Tracheal epithelial cell (primary cell): ENCODE data around the gene NAT16. TPM values are rescaled to one million over a fixed set of nuclear protein-coding genes. Genes with fewer than 3 reads are reported as not detected.

Source experiments
- total RNA-seq: library from RNA; depleted of rRNA; stranded (reverse); fragments of >200 nt; gene quantifications from 2 replicates; pipeline ENCODE4 v1.2.1, GENCODE V29; 2014

Gene NAT16
- total RNA-seq: not detected in 2 replicates

GRCh38 chr7:101180130-101180755, at the start of gene NAT16:
NAT16 (minus strand) TSS chr7:101180293; CDS start chr7:101174807, 5,486 bp downstream.

GRCh38 chr7:101217388-101218235, 37.5 kb upstream of the NAT16 start, which contains the start of the genes PLOD3 and ZNHIT1:
PLOD3 (minus strand) TSS chr7:101217581; CDS start chr7:101217274, 307 bp downstream.
ZNHIT1 (plus strand) TSS chr7:101218165; CDS start chr7:101218196, 31 bp downstream.

GRCh38 chr7:101200862-101201599, 20.9 kb upstream of the NAT16 start, which contains the start of gene MOGAT3:
MOGAT3 (minus strand) TSS chr7:101201036; CDS start chr7:101200854, 182 bp downstream.

GRCh38 chr7:101165075-101165957, 14.8 kb downstream of the NAT16 start, which contains the start of gene VGF:
VGF (minus strand) TSS chr7:101165569; CDS start chr7:101164843, 726 bp downstream.

GRCh38 chr7:101153969-101154692, 26.0 kb downstream of the NAT16 start, which contains the start of gene AP1S1:
AP1S1 (plus strand) TSS chr7:101154476; CDS start chr7:101154515, 39 bp downstream.

GRCh38 chr7:101126651-101127459, 53.2 kb downstream of the NAT16 start, which contains the start of gene SERPINE1:
SERPINE1 (plus strand) TSS chr7:101127104; CDS start chr7:101128394, 1,290 bp downstream.

Other genes with a start within 250 kb of the NAT16 start
- not detected in 2 replicates for gene MUC3A, start 230.8 kb downstream of the NAT16 start, total RNA-seq
- gene MUC12, start 210.7 kb downstream of the NAT16 start, total RNA-seq: not detected in 2 replicates
- not detected in 2 replicates for gene MUC17, start 160.2 kb downstream of the NAT16 start, total RNA-seq
- 8.2 and 9.6 TPM in 2 replicates for gene TRIM56, start 94.8 kb downstream of the NAT16 start, total RNA-seq
- gene SERPINE1, start 53.2 kb downstream of the NAT16 start, total RNA-seq: 126 and 446 TPM in 2 replicates
- 116 and 212 TPM in 2 replicates for gene AP1S1, start 25.8 kb downstream of the NAT16 start, total RNA-seq
- gene VGF, start 14.7 kb downstream of the NAT16 start, total RNA-seq: 0.24 TPM in 1 of 2 replicates, not detected in the other
- not detected in 2 replicates for gene MOGAT3, start 20.7 kb upstream of the NAT16 start, total RNA-seq
- 24.7 and 37.4 TPM in 2 replicates for gene PLOD3, start 37.3 kb upstream of the NAT16 start, total RNA-seq
- 91.8 and 104 TPM in 2 replicates for gene ZNHIT1, start 37.9 kb upstream of the NAT16 start, total RNA-seq
- gene CLDN15, start 57.5 kb upstream of the NAT16 start, total RNA-seq: 1.4 and 1.7 TPM in 2 replicates
- 174 and 207 TPM in 2 replicates for gene FIS1, start 64.8 kb upstream of the NAT16 start, total RNA-seq
- 9.6 and 10.2 TPM in 2 replicates for gene IFT22, start 141.5 kb upstream of the NAT16 start, total RNA-seq
- not detected in 2 replicates for gene COL26A1, start 182.6 kb upstream of the NAT16 start, total RNA-seq